Heart right ventricle (tissue), 16 donors: ENCODE data around the gene FOXR1. TPM values are rescaled to one million over a fixed set of nuclear protein-coding genes. Genes with fewer than 3 reads are reported as not detected.
A peak's percentile ranks its signal among the peaks of the same experiment; 100 is the strongest.
"Not testable (repeated sequence)": the region's sequence is repeated elsewhere in the genome, so short reads cannot be mapped to it uniquely, and the experiment has no call there.

Source experiments
- ATAC-seq, 8 donors: fragments of 200-7000 bp; cut with Tn5 transposase; one replicate each; pipeline ENCODE4 v1.9.1; 2020; ENCODE audit warnings: mild to moderate bottlenecking in 8 of 8, moderate library complexity in 8 of 8, moderate number of reproducible peaks in 1 of 8
- DNase-seq, 2 donors: peaks; one replicate each; pipeline ENCODE4 v3.0.0-alpha.2; 2020
- H3K27ac ChIP-seq, 10 donors: fragments of 200-600 bp; sonication (generic) in 2 of 10; one replicate each; pipeline versions ENCODE4 v1.5.0 to v1.8.0; 2020 to 2022; ENCODE audit warnings: mild to moderate bottlenecking in 3 of 10
- H3K27me3 ChIP-seq, 7 donors: fragments of 200-600 bp; one replicate each; pipeline ENCODE4 v1.8.0; 2021 to 2022; ENCODE audit warnings: mild to moderate bottlenecking in 2 of 7
- H3K36me3 ChIP-seq, 9 donors: fragments of 200-600 bp; sonication (generic) in 1 of 9; one replicate each; pipeline versions ENCODE4 v1.5.0 to v1.8.0; 2020 to 2022; ENCODE audit warnings: mild to moderate bottlenecking in 2 of 9
- H3K4me1 ChIP-seq, 9 donors: fragments of 200-600 bp; sonication (generic) in 1 of 9; one replicate each; pipeline versions ENCODE4 v1.5.0 to v1.8.0; 2020 to 2022; ENCODE audit warnings: mild to moderate bottlenecking in 4 of 9
- H3K4me3 ChIP-seq, 10 donors: fragments of 200-600 bp; sonication (generic) in 2 of 10; one replicate each; pipeline versions ENCODE4 v1.5.0 to v1.8.0; 2020 to 2022; ENCODE audit warnings: mild to moderate bottlenecking in 7 of 10, moderate library complexity in 2 of 10
- H3K9me3 ChIP-seq, 11 donors: fragments of 200-600 bp in 10 of 11; sonication (generic) in 2 of 11; one replicate each; pipeline versions ENCODE4 v1.5.0 to v1.8.0; 2013 to 2022; ENCODE audit warnings: mild to moderate bottlenecking in 2 of 11, control low read depth in 1 of 11, moderate library complexity in 1 of 11
- CTCF ChIP-seq, 9 donors: fragments of 200-600 bp; sonication (generic) in 2 of 9; IDR thresholded peaks; one replicate each; pipeline versions ENCODE4 v1.5.0 to v1.8.0; 2021 to 2022; ENCODE audit warnings: antibody characterized with exemption in 9 of 9, mild to moderate bottlenecking in 5 of 9, moderate library complexity in 1 of 9
- WGBS, 2 donors: extraction: QIAGEN DNeasy Blood & Tissue Kit; methylation state at CpG; one replicate each; pipeline ENCODE4 v1.1.7; 2013; ENCODE audit warnings: inconsistent platforms in 1 of 2; 5-methylcytosine and 5-hydroxymethylcytosine counted together
- intact Hi-C, 10 donors: fragments of 100-400 bp; cut with DNase I; formaldehyde crosslinking; loops; one replicate each; pipeline versions ENCODE4 v1.11.1 to v1.14.2; 2022
- polyA plus RNA-seq, 2 donors: library from polyadenylated mRNA; stranded (reverse); fragments of 200-250 nt; gene quantifications; one replicate each; pipeline ENCODE4 v1.2.3, GENCODE V29; 2013
- total RNA-seq, 10 donors: library from RNA; stranded (reverse); fragmentation: NEBNext Ultra II Directional in 3 of 10; extraction: Animal tissue kit (Norgen Biotek cat#: 25700) in 3 of 10; gene quantifications; one replicate each; pipeline versions ENCODE4 v1.2.1 to v1.2.4, GENCODE V29; 2021 to 2023
- donor health status: Arrhythmogenic right ventricular cardiomyopathy.
- donor health status: ischemic (EF 13 %, LVEDD 7.1; RV severe dilation, severe dysfunction).
- donor health status: healthy with polysubstance abuse.
- donor health status: DM: no; HTN: yes; CAD: no.
- donor health status: DM: no; HTN: no; CAD: no.
- donor health status: ischemic (EF 25% LVEDD 6.9; RV normal size, moderate dysfunction).
- donor health status: ischemic (EF 25% LVEDD 5.7; RV mildly dilated, moderate dysfunction).
- donor health status: healthy.
- donor health status: DM: yes; HTN: yes; CAD: no.
- donor health status: Ischemic cardiomyopathy.
- donor health status: ischemic (EF 35%, LVEDD 5.7; RV mildly dilated, moderate dysfunction).
- donor health status: nonischemic (EF 11% LVEDD 7.7; RV severe dilation, severe dysfunction).
- donor health status: DM: yes; HTN: yes; CAD: no.
- donor health status: PGD.
- donor health status: ischemic (EF 29% LVEDD 5.4; RV normal size, mild dysfunction).
- donor health status: nonischemic (EF 23%, LVEDD 6.1; RV moderate dilation, normal function).

The FOXR1 gene
- total and polyA plus RNA-seq, 12 donors = not detected

GRCh38 chr11:118975771-118976709 is 4.5 kb downstream of the FOXR1 start:
- TF ChIP-seq CTCF (IDR thresholded peaks at IDR 0.05) = no peak
- intact Hi-C loops = loop anchor here in 1 of 10 donors (10.0 kb wide), 1 partner anchor 151 kb away; no protein-coding TSS in a partner anchor
- ATAC-seq = no peak

GRCh38 chr11:118979434-118979833 is 7.9 kb downstream of the FOXR1 start:
- DNase-seq = no peak
- Histone ChIP-seq H3K27me3 (no peaks in the 10 kb centered on the region), H3K36me3 (no peaks in the 10 kb centered on the region), H3K4me1 (peaks cover 0 to 17% (median 6%) of the 10 kb centered on the region in 9 donors), H3K9me3 (no peaks in the 10 kb centered on the region), H3K4me3 (no peak overlapping the region), H3K27ac (no peak overlapping the region)
- ATAC-seq = no peak
- WGBS, 2 donors = 65 to 67% methylated on average over 9 of the region's 9 CpGs
- intact Hi-C loops = loop anchor here in 1 of 10 donors (10.0 kb wide), 1 partner anchor 155 kb away; no protein-coding TSS in a partner anchor
- TF ChIP-seq CTCF (IDR thresholded peaks at IDR 0.05) = no peak

More at GRCh38 chr11:118975771-118976709, 4.5 kb downstream of the FOXR1 start:
- H3K36me3 ChIP-seq = no peaks in the 10 kb centered on the region
- DNase-seq = no peak
- H3K27ac ChIP-seq = no peak overlapping the region
- 81% methylated on average over 15 of the region's 15 CpGs for WGBS, 2 donors
- peaks cover 0 to 17% (median 6%) of the 10 kb centered on the region in 9 donors for H3K4me1 ChIP-seq
- no peak overlapping the region for H3K4me3 ChIP-seq
- H3K27me3 ChIP-seq = peaks cover 6 to 16% (median 8%) of the 10 kb centered on the region in 7 donors
- no peaks in the 10 kb centered on the region for H3K9me3 ChIP-seq

- DNase-seq (peak; percentile 34 to 42), ATAC-seq (peak; percentile 54 to 82 (median 72))
- TF ChIP-seq CTCF (IDR thresholded peaks at IDR 0.05) = no peak
- 19 to 29% methylated on average over 21 of the region's 21 CpGs for WGBS, 2 donors
- intact Hi-C loops = no loop called here
- H3K9me3 ChIP-seq = no peaks in the 10 kb centered on the region
- H3K27ac ChIP-seq = peak overlapping the region in 1 of 10 donors; percentile 4
- peaks cover 0 to 17% (median 6%) of the 10 kb centered on the region in 9 donors for H3K4me1 ChIP-seq
- peak overlapping the region in 7 of 10 donors; percentile 1 to 30 (median 12) for H3K4me3 ChIP-seq
- H3K36me3 ChIP-seq = no peaks in the 10 kb centered on the region
- no peaks in the 10 kb centered on the region for H3K27me3 ChIP-seq
Measured at GRCh38 chr11:118980191-118980881, 8.8 kb downstream of the FOXR1 start.

- ATAC-seq = not testable (repeated sequence)
Measured at GRCh38 chr11:118984337-118984736, 12.8 kb downstream of the FOXR1 start.

More at GRCh38 chr11:118984337-118984736, 12.8 kb downstream of the FOXR1 start:
- H3K27me3 ChIP-seq, H3K36me3 ChIP-seq, intact Hi-C loops, H3K9me3 ChIP-seq, H3K4me3 ChIP-seq, H3K27ac ChIP-seq, DNase-seq: not testable (repeated sequence)
- H3K4me1 ChIP-seq = peaks cover 0 to 17% (median 6%) of the 10 kb centered on the region in 9 donors
- 52 to 61% methylated on average over 8 of the region's 8 CpGs for WGBS, 2 donors
